Activated CD4-positive, alpha-beta memory T cell treated with anti-CD3 and anti-CD28 coated beads, Interleukin-2, amount 10 ng/mL, durations not matched to agents 7 days and 5 days (primary cell): Measurements from ENCODE around the gene RAD52. TPM values are rescaled to one million over a fixed set of nuclear protein-coding genes. Genes with fewer than 3 reads are reported as not detected.
A peak's percentile ranks its signal among the peaks of the same experiment; 100 is the strongest.
"Not testable (repeated sequence)": the region's sequence is repeated elsewhere in the genome, so short reads cannot be mapped to it uniquely, and the experiment has no call there.

Experiments
- CTCF ChIA-PET: fragments of 350-600 bp; sonication (Branson Sonifier 250); formaldehyde crosslinking; loops from one replicate; lab custom pipeline; 2021; ENCODE audit warnings: antibody characterized with exemption, inconsistent platforms; lab: Charles Lee
- POLR2A ChIA-PET: fragments of 350-600 bp; sonication (Branson Sonifier 250); formaldehyde crosslinking; loops from one replicate; lab custom pipeline; 2021; ENCODE audit warnings: antibody characterized with exemption; lab: Charles Lee
- DNase-seq: peaks from one replicate; pipeline ENCODE4 v3.0.0-alpha.2; 2020
- H3K27ac Mint-ChIP-seq: one replicate; pipeline ENCODE4 v1.8.0; 2021; ENCODE audit warnings: mild to moderate bottlenecking, mixed read lengths
- H3K27me3 Mint-ChIP-seq: one replicate; pipeline ENCODE4 v1.8.0; 2021; ENCODE audit warnings: mixed read lengths
- H3K36me3 Mint-ChIP-seq: one replicate; pipeline ENCODE4 v1.8.0; 2021; ENCODE audit warnings: low read depth, mixed read lengths
- H3K4me1 Mint-ChIP-seq: one replicate; pipeline ENCODE4 v1.8.0; 2021; ENCODE audit warnings: mixed read lengths
- H3K4me3 Mint-ChIP-seq: one replicate; pipeline ENCODE4 v1.8.0; 2021; ENCODE audit warnings: mild to moderate bottlenecking, mixed read lengths
- H3K9me3 Mint-ChIP-seq: one replicate; pipeline ENCODE4 v1.8.0; 2021; ENCODE audit warnings: mixed read lengths
- total RNA-seq, 2 experiments: library from RNA; stranded (reverse); gene quantifications; one replicate each; pipeline ENCODE4 v1.2.3, GENCODE V29; 2021

Gene RAD52
- total RNA-seq, 2 experiments from 2014 or later, result 14.5 to 14.9 TPM

DNA sequence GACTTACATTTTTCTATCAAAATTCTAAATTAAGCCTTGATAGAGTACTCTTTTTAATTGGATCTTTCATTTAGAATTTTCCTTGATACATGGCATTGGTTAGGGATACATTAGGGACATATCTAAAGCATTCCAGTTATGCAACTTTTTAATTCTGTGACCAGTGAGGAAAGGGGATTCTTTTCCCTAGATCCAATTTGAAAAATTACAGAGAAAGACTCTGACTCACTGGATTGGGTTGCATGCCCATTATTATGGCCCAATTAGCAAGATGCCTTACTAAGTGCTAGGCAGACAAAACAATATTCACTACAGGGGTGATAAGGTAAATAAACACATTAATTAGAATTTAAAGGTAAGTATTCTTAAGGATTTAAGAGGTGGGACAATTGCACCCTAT is 5.2 kb upstream of the RAD52 start:
- H3K4me1 Mint-ChIP-seq, result peaks cover 17% of the 10 kb centered on the region
- H3K9me3 Mint-ChIP-seq, result no peaks in the 10 kb centered on the region
- CTCF ChIA-PET, result no interaction called here

GRCh38 chr12:953776-954175 is 4.3 kb upstream of the RAD52 start:
- peaks cover 21% of the 10 kb centered on the region for H3K4me1 Mint-ChIP-seq
- H3K36me3 Mint-ChIP-seq, result peaks cover 5% of the 10 kb centered on the region
- ChIA-PET CTCF (interaction anchor here (1.0 to 1.2 kb wide), 3 partner anchors 15 to 164 kb away, joined by 3 read pairs; no protein-coding TSS in a partner anchor), POLR2A (interaction anchor here (1.3 kb wide), 1 partner anchor 37 kb away, joined by 3 read pairs; the partner anchor contains the start of gene ERC1)
- peaks cover 3% of the 10 kb centered on the region for H3K27me3 Mint-ChIP-seq
- DNase-seq, result no peak
- H3K4me3 Mint-ChIP-seq, result no peak overlapping the region
- peak overlapping the region; percentile 58 for H3K27ac Mint-ChIP-seq
- H3K9me3 Mint-ChIP-seq, result no peaks in the 10 kb centered on the region

More for the DNA sequence above, 5.2 kb upstream of the RAD52 start:
- H3K27me3 Mint-ChIP-seq, result peaks cover 3% of the 10 kb centered on the region
- no peak overlapping the region for H3K27ac Mint-ChIP-seq
- H3K36me3 Mint-ChIP-seq, result no peaks in the 10 kb centered on the region
- no peak for DNase-seq
- no peak overlapping the region for H3K4me3 Mint-ChIP-seq
- POLR2A ChIA-PET, result interaction anchor here (1.3 kb wide), 1 partner anchor 36 kb away, joined by 3 read pairs; the partner anchor contains the start of gene ERC1

DNA sequence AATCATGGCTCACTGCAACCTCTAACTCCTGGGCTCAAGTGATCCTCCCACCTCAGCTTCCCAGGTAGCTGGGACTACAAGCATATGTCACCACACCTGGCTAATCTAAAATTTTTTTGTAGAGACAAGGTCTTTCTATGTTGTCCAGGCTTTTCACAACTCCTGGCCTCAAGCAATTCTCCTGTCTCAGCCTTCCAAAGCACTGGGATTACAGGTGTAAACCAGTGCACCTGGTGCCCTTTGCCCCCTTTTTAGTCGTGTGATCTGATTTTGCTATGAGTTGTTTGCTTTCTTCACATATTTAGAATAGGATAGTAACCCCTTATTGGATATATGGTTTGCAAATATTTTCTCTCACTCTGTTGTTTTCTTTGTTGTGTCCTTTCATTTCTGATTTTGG is 1.7 kb upstream of the RAD52 start:
- peaks cover 40% of the 10 kb centered on the region for H3K4me1 Mint-ChIP-seq
- peaks cover 12% of the 10 kb centered on the region for H3K36me3 Mint-ChIP-seq
- H3K4me3 Mint-ChIP-seq, result no peak overlapping the region
- peaks cover 3% of the 10 kb centered on the region for H3K27me3 Mint-ChIP-seq
- H3K27ac Mint-ChIP-seq, result no peak overlapping the region
- ChIA-PET CTCF (interaction anchor here (1.0 to 2.0 kb wide), 3 partner anchors 137 to 375 kb away, joined by 3 to 7 read pairs (median 6); no protein-coding TSS in a partner anchor), POLR2A (interaction anchor here (0.9 to 1.2 kb wide), 2 partner anchors 41 to 137 kb away, joined by 3 to 4 read pairs; no protein-coding TSS in a partner anchor)
- no peaks in the 10 kb centered on the region for H3K9me3 Mint-ChIP-seq
- DNase-seq, result no peak

GRCh38 chr12:948238-948637 is 1.3 kb downstream of the RAD52 start:
- ChIA-PET POLR2A (interaction anchor here (0.9 to 1.6 kb wide), 4 partner anchors 195 to 487 kb away, joined by 3 to 7 read pairs (median 4); no protein-coding TSS in a partner anchor), CTCF (interaction anchor here (1.2 to 1.5 kb wide), 3 partner anchors 309 to 493 kb away, joined by 3 to 5 read pairs (median 4); no protein-coding TSS in a partner anchor)
- Mint-ChIP-seq H3K4me1 (peaks cover 48% of the 10 kb centered on the region), H3K4me3 (peak overlapping the region; percentile 85), H3K36me3 (peaks cover 26% of the 10 kb centered on the region), H3K27me3 (peaks cover 3% of the 10 kb centered on the region), H3K9me3 (no peaks in the 10 kb centered on the region), H3K27ac (peak overlapping the region; percentile 41)
- no peak for DNase-seq

DNA sequence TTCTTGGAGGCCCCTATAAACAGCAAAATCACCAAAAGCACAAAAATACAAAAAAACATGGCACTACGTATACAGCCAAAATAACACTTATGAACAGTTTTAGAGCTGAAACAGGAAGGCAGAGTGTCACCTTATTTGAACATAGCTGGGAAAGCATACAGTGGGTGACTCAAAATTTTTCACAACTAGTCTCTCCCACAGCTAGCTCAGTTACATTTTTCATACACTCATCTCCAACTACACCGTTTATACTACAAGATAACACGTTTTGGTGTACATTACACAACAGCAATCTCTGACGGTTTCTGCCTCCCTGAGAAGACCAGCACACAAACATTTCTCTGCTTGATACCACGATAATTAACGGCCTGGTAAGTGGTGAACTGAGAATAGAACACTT is 2.9 kb downstream of the RAD52 start:
- H3K4me1 Mint-ChIP-seq, result peaks cover 49% of the 10 kb centered on the region
- H3K27me3 Mint-ChIP-seq, result peaks cover 3% of the 10 kb centered on the region
- POLR2A ChIA-PET, result interaction anchor here (0.6 kb wide), 1 partner anchor 99 kb away, joined by 3 read pairs; no protein-coding TSS in a partner anchor
- CTCF ChIA-PET, result interaction anchor here (0.6 to 1.2 kb wide), 6 partner anchors 18 to 659 kb away, joined by 3 to 4 read pairs (median 3); no protein-coding TSS in a partner anchor
- DNase-seq, result no peak
- peak overlapping the region; percentile 37 for H3K27ac Mint-ChIP-seq
- peaks cover 32% of the 10 kb centered on the region for H3K36me3 Mint-ChIP-seq
- H3K9me3 Mint-ChIP-seq, result no peaks in the 10 kb centered on the region
- peak overlapping the region; percentile 3 for H3K4me3 Mint-ChIP-seq

DNA sequence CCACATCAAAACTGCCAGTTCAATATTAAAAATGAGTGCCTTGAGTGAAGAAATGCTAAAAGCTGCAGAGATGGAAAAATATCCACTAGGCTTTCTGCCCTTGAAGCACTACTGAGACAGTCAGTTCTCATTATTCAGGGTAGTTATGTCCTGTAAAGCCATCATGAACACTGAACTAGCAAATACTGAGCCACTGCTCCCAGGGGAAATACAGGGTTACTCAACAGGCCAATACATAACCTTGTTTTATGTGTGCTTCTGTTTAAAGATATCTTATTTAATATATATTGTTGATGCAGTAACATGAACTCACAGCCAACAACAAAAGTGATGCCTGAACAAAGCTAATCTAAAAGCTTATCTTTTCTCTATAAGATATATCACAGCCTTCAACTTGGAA is 3.3 kb downstream of the RAD52 start:
- Mint-ChIP-seq H3K9me3 (no peaks in the 10 kb centered on the region), H3K4me3 (no peak overlapping the region), H3K4me1 (peaks cover 47% of the 10 kb centered on the region), H3K27me3 (peaks cover under 1% of the 10 kb centered on the region), H3K36me3 (peaks cover 32% of the 10 kb centered on the region), H3K27ac (peak overlapping the region; percentile 37)
- ChIA-PET CTCF (interaction anchor here (0.6 to 1.2 kb wide), 6 partner anchors 18 to 659 kb away, joined by 3 to 4 read pairs (median 3); no protein-coding TSS in a partner anchor), POLR2A (interaction anchor here (0.6 kb wide), 1 partner anchor 98 kb away, joined by 3 read pairs; no protein-coding TSS in a partner anchor)
- DNase-seq, result no peak

- Mint-ChIP-seq H3K36me3 (peaks cover 48% of the 10 kb centered on the region), H3K4me3 (no peak overlapping the region), H3K27me3 (no peaks in the 10 kb centered on the region), H3K9me3 (no peaks in the 10 kb centered on the region), H3K27ac (peak overlapping the region; percentile 27), H3K4me1 (peaks cover 44% of the 10 kb centered on the region)
- CTCF ChIA-PET, result no interaction called here
- POLR2A ChIA-PET, result no interaction called here
- no peak for DNase-seq
Observed at GRCh38 chr12:944211-944610, 5.3 kb downstream of the RAD52 start.

DNA sequence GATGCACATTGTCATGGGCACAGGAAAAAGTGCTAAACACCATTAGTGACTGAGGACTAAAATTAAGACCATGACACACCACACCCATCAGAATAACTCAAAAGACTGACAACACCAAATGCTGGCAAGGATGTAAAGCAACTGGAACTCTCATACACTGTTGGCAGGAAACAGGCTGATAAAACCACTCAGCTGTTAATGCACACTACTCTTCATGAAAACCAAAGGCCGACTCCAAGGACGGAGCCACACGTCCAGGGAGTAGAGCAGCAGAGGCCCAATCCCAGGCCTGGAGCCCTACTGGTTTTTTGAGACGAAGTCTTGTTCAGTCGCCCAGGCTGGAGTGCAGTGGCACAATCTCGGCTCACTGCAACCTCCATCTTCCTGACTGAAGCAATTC is 6.4 kb downstream of the RAD52 start:
- DNase-seq, result no peak
- H3K4me3 Mint-ChIP-seq, result no peak overlapping the region
- no peak overlapping the region for H3K27ac Mint-ChIP-seq
- H3K9me3 Mint-ChIP-seq, result no peaks in the 10 kb centered on the region
- H3K4me1 Mint-ChIP-seq, result peaks cover 36% of the 10 kb centered on the region
- H3K36me3 Mint-ChIP-seq, result peaks cover 46% of the 10 kb centered on the region
- POLR2A ChIA-PET, result no interaction called here
- CTCF ChIA-PET, result no interaction called here
- H3K27me3 Mint-ChIP-seq, result no peaks in the 10 kb centered on the region

DNA sequence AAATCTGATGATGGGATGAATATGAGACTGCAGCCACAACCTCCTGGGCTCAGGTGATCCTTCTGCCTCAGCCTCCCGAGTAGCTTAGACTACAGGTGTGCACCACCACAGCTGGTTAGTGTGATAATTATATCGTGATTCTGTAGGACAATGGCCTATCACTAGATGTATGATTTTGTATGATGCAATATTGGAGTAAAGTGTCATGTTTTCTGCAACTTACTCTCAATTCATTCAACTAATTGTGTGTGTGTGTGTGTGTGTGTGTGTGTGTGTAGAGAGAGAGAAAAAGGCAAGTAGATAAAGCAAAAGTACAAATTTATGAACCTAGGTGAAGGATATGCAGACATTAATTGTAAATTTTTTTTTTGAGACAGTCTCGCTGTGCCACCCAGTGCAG is 10.7 kb downstream of the RAD52 start:
- Mint-ChIP-seq H3K4me1 (peaks cover 8% of the 10 kb centered on the region), H3K27me3 (no peaks in the 10 kb centered on the region), H3K9me3 (no peaks in the 10 kb centered on the region), H3K36me3 (peaks cover 41% of the 10 kb centered on the region), H3K4me3 (no peak overlapping the region), H3K27ac (no peak overlapping the region)
- DNase-seq, result no peak
- CTCF ChIA-PET, result no interaction called here
- POLR2A ChIA-PET, result interaction anchor here (0.6 kb wide), 2 partner anchors 265 to 637 kb away, joined by 3 read pairs; no protein-coding TSS in a partner anchor

DNA sequence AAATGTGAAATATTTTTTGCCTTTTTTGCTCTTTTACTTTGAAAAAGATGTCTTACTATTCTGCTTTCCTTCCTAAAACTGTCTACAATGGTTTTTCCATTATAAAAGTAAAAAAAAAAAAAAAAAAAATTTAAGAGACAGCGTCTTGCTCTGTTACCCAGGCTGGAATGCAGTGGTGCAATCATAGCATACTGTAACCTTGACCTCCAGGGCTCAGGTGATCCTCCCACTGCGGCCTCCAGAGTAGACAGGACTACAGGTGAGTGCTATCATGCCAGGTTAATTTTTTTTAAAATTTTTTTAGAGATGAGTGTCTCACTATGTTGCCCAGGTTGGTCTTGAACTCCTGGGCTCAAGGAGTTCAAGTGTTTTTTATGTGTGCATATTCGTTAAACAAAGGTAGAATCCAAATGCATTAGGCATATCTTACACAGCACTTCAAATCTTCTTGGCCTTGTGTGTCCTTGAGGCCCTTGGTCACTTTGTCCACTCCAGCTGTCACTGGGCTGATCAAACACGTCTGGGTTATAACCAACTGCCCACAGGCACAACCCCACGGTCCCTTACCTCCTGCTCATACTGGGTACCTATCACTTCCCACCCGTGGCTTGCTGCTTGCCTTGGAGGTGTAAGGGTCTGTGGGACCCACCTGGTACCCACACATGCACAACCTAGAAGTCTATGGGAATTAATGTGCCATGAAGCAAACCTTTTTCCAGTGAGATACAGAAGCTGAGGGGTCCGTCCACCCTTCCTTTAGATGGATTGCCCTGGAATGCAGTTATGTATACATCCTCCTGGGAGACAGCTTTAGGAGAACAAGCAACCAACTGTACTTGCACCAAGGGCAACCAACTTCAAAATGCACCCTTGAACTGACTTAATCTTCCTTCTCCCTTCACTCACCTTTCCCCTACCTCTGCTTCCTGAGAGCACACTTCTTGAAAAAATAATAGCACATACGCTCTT is 12.8 kb downstream of the RAD52 start:
- ChIA-PET POLR2A (no interaction called here), CTCF (no interaction called here)
- no peak for DNase-seq
- Mint-ChIP-seq H3K9me3 (no peaks in the 10 kb centered on the region), H3K36me3 (peaks cover 40% of the 10 kb centered on the region), H3K27me3 (no peaks in the 10 kb centered on the region), H3K4me3 (no peak overlapping the region), H3K27ac (no peak overlapping the region), H3K4me1 (peaks cover 2% of the 10 kb centered on the region)

DNA sequence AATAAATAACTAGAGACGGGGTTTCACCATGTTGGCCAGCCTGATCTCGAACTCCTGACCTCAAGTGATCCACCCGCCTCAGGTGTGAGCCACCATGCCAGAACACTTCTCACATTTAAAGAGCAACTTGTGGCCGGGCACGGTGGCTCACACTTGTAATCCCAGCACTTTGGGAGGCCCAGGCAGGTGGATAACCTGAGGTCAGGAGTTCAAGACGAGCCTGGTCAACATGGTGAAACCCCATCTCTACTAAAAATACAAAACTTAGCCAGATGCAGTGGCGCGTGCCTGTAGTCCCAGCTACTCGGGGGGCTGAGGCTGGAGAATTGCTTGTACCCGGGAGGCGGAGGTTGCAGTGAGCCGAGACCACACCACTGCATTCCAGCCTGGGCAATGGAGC is 13.6 kb downstream of the RAD52 start:
- POLR2A ChIA-PET, CTCF ChIA-PET, H3K27me3 Mint-ChIP-seq, H3K27ac Mint-ChIP-seq, H3K4me3 Mint-ChIP-seq, H3K9me3 Mint-ChIP-seq, H3K4me1 Mint-ChIP-seq, DNase-seq: not testable (repeated sequence)
- peaks cover 45% of the 10 kb centered on the region for H3K36me3 Mint-ChIP-seq

GRCh38 chr12:931591-931990 is 17.9 kb downstream of the RAD52 start:
- Mint-ChIP-seq H3K27ac (no peak overlapping the region), H3K4me3 (no peak overlapping the region), H3K4me1 (peaks cover 2% of the 10 kb centered on the region), H3K36me3 (peaks cover 40% of the 10 kb centered on the region), H3K9me3 (no peaks in the 10 kb centered on the region), H3K27me3 (no peaks in the 10 kb centered on the region)
- ChIA-PET POLR2A (no interaction called here), CTCF (no interaction called here)
- DNase-seq, result no peak

GRCh38 chr12:931060-931459 is 18.4 kb downstream of the RAD52 start:
- no peak for DNase-seq
- H3K27ac Mint-ChIP-seq, result no peak overlapping the region
- no peaks in the 10 kb centered on the region for H3K27me3 Mint-ChIP-seq
- H3K4me3 Mint-ChIP-seq, result no peak overlapping the region
- CTCF ChIA-PET, result no interaction called here
- H3K36me3 Mint-ChIP-seq, result peaks cover 44% of the 10 kb centered on the region
- H3K4me1 Mint-ChIP-seq, result peaks cover 2% of the 10 kb centered on the region
- POLR2A ChIA-PET, result no interaction called here
- H3K9me3 Mint-ChIP-seq, result no peaks in the 10 kb centered on the region
